MCF 10A (cell line): ENCODE measurements around the gene DDX19B. TPM values are rescaled to one million over a fixed set of nuclear protein-coding genes. Genes with fewer than 3 reads are reported as not detected.

Experiments used
- BruUV-seq: library from RNA; stranded (reverse); fragments of 400-500 nt; replicated peaks from 2 replicates; lab custom pipeline; 2021; lab: Mats Ljungman, UMichigan
- CTCF ChIA-PET: fragments of 300-600 bp; sonication (Branson Sonifier 250); formaldehyde crosslinking; extraction: SDS; loops from one replicate; lab custom pipeline; 2021; ENCODE audit warnings: antibody characterized with exemption, inconsistent platforms; lab: Yijun Ruan, JAX
- POLR2A ChIA-PET: fragments of 300-600, 350-650 bp; sonication (Branson Sonifier 250); formaldehyde crosslinking; extraction: SDS; loops from one replicate; lab custom pipeline; 2020; ENCODE audit warnings: antibody characterized with exemption, inconsistent platforms; lab: Yijun Ruan, JAX
- DNase-seq: peaks from one replicate; pipeline ENCODE4 v3.0.0-alpha.2; 2018; ENCODE audit not compliant: unreplicated experiment
- H3K27ac Mint-ChIP-seq: one replicate; pipeline ENCODE4 v1.8.0; 2022; ENCODE audit warnings: mild to moderate bottlenecking, low read depth, mixed read lengths; ENCODE audit not compliant: unreplicated experiment
- H3K27me3 Mint-ChIP-seq: one replicate; pipeline ENCODE4 v1.8.0; 2022; ENCODE audit warnings: mixed read lengths; ENCODE audit not compliant: insufficient read depth, unreplicated experiment
- H3K36me3 Mint-ChIP-seq: one replicate; pipeline ENCODE4 v1.8.0; 2022; ENCODE audit warnings: mild to moderate bottlenecking, moderate library complexity, mixed read lengths; ENCODE audit not compliant: insufficient read depth, unreplicated experiment
- H3K4me1 Mint-ChIP-seq: one replicate; pipeline ENCODE4 v1.8.0; 2022; ENCODE audit warnings: mixed read lengths; ENCODE audit not compliant: insufficient read depth, unreplicated experiment
- H3K4me3 Mint-ChIP-seq: one replicate; pipeline ENCODE4 v1.8.0; 2022; ENCODE audit warnings: mild to moderate bottlenecking, moderate library complexity, mixed read lengths; ENCODE audit not compliant: unreplicated experiment
- H3K9me3 Mint-ChIP-seq: one replicate; pipeline ENCODE4 v1.8.0; 2022; ENCODE audit warnings: mixed read lengths; ENCODE audit not compliant: unreplicated experiment
- CTCF ChIP-seq: fragments of 200-600 bp; IDR thresholded peaks from one replicate; pipeline ENCODE4 v1.8.0; 2022; ENCODE audit warnings: antibody characterized with exemption, mild to moderate bottlenecking; ENCODE audit not compliant: unreplicated experiment
- intact Hi-C: fragments of 100-400 bp; cut with micrococcal nuclease; formaldehyde crosslinking; loops from 2 replicates; pipeline ENCODE4 v1.14.1; 2022
- total RNA-seq: library from RNA; stranded (reverse); gene quantifications from 2 replicates; pipeline ENCODE4 v1.2.3, GENCODE V29; 2022

The DDX19B gene
- total RNA-seq, 1 experiment from 2014 or later = 38.6 TPM

- POLR2A ChIA-PET = no interaction called here
- Mint-ChIP-seq H3K4me1 (no peaks in the 10 kb centered on the region), H3K27me3 (no peaks in the 10 kb centered on the region), H3K27ac (no peak overlapping the region), H3K9me3 (no peaks in the 10 kb centered on the region), H3K4me3 (no peak overlapping the region), H3K36me3 (peaks cover 94% of the 10 kb centered on the region)
- no peak for DNase-seq
- intact Hi-C loops = no loop called here
- CTCF ChIA-PET = interaction anchor here (0.5 to 1.6 kb wide), 10 partner anchors 9 to 399 kb away, joined by 3 to 6 read pairs (median 3); no protein-coding TSS in a partner anchor
- BruUV-seq = no TSS peak
- TF ChIP-seq CTCF = no peak
Observed at GRCh38 chr16:70254180-70254964, 44.6 kb upstream of the DDX19B start.

- Mint-ChIP-seq H3K27ac (no peak overlapping the region), H3K27me3 (no peaks in the 10 kb centered on the region), H3K36me3 (peaks cover 95% of the 10 kb centered on the region), H3K4me1 (no peaks in the 10 kb centered on the region), H3K4me3 (no peak overlapping the region), H3K9me3 (no peaks in the 10 kb centered on the region)
- ChIA-PET CTCF (interaction anchor here (0.5 to 0.9 kb wide), 3 partner anchors 9 to 398 kb away, joined by 3 read pairs; no protein-coding TSS in a partner anchor), POLR2A (no interaction called here)
- TF ChIP-seq CTCF = no peak
- BruUV-seq = no TSS peak
- DNase-seq = no peak
- intact Hi-C loops = no loop called here
Observed at GRCh38 chr16:70254965-70255286, 44.1 kb upstream of the DDX19B start.

- H3K9me3 Mint-ChIP-seq = no peaks in the 10 kb centered on the region
- BruUV-seq = no TSS peak
- TF ChIP-seq CTCF = no peak
- no peak overlapping the region for H3K4me3 Mint-ChIP-seq
- no peak for DNase-seq
- H3K36me3 Mint-ChIP-seq = peaks cover 96% of the 10 kb centered on the region
- H3K27me3 Mint-ChIP-seq = no peaks in the 10 kb centered on the region
- no peaks in the 10 kb centered on the region for H3K4me1 Mint-ChIP-seq
- H3K27ac Mint-ChIP-seq = no peak overlapping the region
- ChIA-PET CTCF (interaction anchor here (0.9 kb wide), 1 partner anchor 398 kb away, joined by 3 read pairs; no protein-coding TSS in a partner anchor), POLR2A (no interaction called here)
- intact Hi-C loops = no loop called here
Observed at GRCh38 chr16:70255574-70255973, 43.4 kb upstream of the DDX19B start.

GRCh38 chr16:70257391-70257790 is 41.6 kb upstream of the DDX19B start:
- Mint-ChIP-seq H3K4me1 (no peaks in the 10 kb centered on the region), H3K4me3 (no peak overlapping the region), H3K27ac (no peak overlapping the region), H3K9me3 (no peaks in the 10 kb centered on the region), H3K36me3 (peaks cover 100% of the 10 kb centered on the region), H3K27me3 (no peaks in the 10 kb centered on the region)
- DNase-seq = no peak
- intact Hi-C loops = no loop called here
- no TSS peak for BruUV-seq
- no peak for TF ChIP-seq CTCF
- POLR2A ChIA-PET = no interaction called here
- CTCF ChIA-PET = interaction anchor here (1.0 kb wide), 1 partner anchor 15 kb away, joined by 3 read pairs; no protein-coding TSS in a partner anchor
